ENCODE measurements around the gene ARHGEF11.

Gene ARHGEF11

GRCh38 chr1:156992215-156992614, 53.3 kb downstream of the ARHGEF11 start:
- H3K9me3 ChIP-seq (ENCODE audit: severe bottlenecking): no peaks in the 10 kb centered on the region
- no peak overlapping the region for H3K27ac ChIP-seq
- no peak overlapping the region for H3K4me3 ChIP-seq (ENCODE audit: low read depth, low read length)
- no peak for DNase-seq
- H3K36me3 ChIP-seq: peaks cover 10% of the 10 kb centered on the region
- TF ChIP-seq, protein P1, sequence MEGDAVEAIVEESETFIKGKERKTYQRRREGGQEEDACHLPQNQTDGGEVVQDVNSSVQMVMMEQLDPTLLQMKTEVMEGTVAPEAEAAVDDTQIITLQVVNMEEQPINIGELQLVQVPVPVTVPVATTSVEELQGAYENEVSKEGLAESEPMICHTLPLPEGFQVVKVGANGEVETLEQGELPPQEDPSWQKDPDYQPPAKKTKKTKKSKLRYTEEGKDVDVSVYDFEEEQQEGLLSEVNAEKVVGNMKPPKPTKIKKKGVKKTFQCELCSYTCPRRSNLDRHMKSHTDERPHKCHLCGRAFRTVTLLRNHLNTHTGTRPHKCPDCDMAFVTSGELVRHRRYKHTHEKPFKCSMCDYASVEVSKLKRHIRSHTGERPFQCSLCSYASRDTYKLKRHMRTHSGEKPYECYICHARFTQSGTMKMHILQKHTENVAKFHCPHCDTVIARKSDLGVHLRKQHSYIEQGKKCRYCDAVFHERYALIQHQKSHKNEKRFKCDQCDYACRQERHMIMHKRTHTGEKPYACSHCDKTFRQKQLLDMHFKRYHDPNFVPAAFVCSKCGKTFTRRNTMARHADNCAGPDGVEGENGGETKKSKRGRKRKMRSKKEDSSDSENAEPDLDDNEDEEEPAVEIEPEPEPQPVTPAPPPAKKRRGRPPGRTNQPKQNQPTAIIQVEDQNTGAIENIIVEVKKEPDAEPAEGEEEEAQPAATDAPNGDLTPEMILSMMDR (IDR thresholded peaks at IDR 0.05; ENCODE audit: low read depth, low read length): no peak
- no peaks in the 10 kb centered on the region for H3K27me3 ChIP-seq (ENCODE audit: insufficient read depth, low read depth, severe bottlenecking)

DNA sequence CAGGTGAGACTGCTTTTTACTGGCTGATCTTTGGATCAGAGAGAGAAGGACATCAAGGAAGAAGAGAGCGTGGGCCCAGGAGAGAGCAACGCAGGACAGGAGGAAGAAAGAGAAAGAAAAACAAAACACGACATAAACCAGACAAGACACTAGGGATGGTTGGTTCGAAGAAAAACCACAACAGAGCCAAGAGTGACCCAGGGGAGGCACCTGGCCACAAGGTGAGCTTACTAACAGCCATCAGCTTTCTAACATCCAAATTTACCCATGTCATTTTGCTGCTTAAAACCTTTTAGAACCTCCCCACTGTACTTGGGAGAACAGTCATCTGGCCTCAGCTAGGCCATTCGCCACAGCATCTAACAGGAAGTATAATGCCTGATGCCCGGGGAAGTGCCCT, 57.8 kb downstream of the ARHGEF11 start:
- no peaks in the 10 kb centered on the region for H3K27me3 ChIP-seq (ENCODE audit: insufficient read depth, low read depth, severe bottlenecking)

GRCh38 chr1:156980551-156980950, 65.0 kb downstream of the ARHGEF11 start:
- TF ChIP-seq, protein P1 (IDR thresholded peaks at IDR 0.05; ENCODE audit: low read depth, low read length): no peak
- Histone ChIP-seq H3K27me3 (ENCODE audit: insufficient read depth, low read depth, severe bottlenecking) (no peaks in the 10 kb centered on the region), H3K36me3 (peaks cover 90% of the 10 kb centered on the region), H3K4me3 (ENCODE audit: low read depth, low read length) (no peak overlapping the region), H3K27ac (no peak overlapping the region), H3K9me3 (ENCODE audit: severe bottlenecking) (no peaks in the 10 kb centered on the region)
- DNase-seq: no peak

More for the DNA sequence above, 57.8 kb downstream of the ARHGEF11 start:
- H3K9me3 ChIP-seq (ENCODE audit: severe bottlenecking): no peaks in the 10 kb centered on the region
- H3K36me3 ChIP-seq: peaks cover 37% of the 10 kb centered on the region
- no peak for DNase-seq
- H3K4me3 ChIP-seq (ENCODE audit: low read depth, low read length): no peak overlapping the region
- H3K27ac ChIP-seq: no peak overlapping the region
- TF ChIP-seq, protein P1 (IDR thresholded peaks at IDR 0.05; ENCODE audit: low read depth, low read length): no peak

- Histone ChIP-seq H3K4me3 (ENCODE audit: low read depth, low read length) (no peak overlapping the region), H3K27me3 (ENCODE audit: insufficient read depth, low read depth, severe bottlenecking) (no peaks in the 10 kb centered on the region), H3K36me3 (peaks cover 82% of the 10 kb centered on the region)
These were observed 70.5 kb downstream of the ARHGEF11 start for GRCh38 chr1:156975084-156975483.

GRCh38 chr1:156973417-156973816, 72.1 kb downstream of the ARHGEF11 start:
- Histone ChIP-seq H3K27ac (no peak overlapping the region), H3K27me3 (ENCODE audit: insufficient read depth, low read depth, severe bottlenecking) (no peaks in the 10 kb centered on the region), H3K4me3 (ENCODE audit: low read depth, low read length) (no peak overlapping the region), H3K36me3 (peaks cover 79% of the 10 kb centered on the region), H3K9me3 (ENCODE audit: severe bottlenecking) (no peaks in the 10 kb centered on the region)
- TF ChIP-seq, protein P1 (IDR thresholded peaks at IDR 0.05; ENCODE audit: low read depth, low read length): no peak
- DNase-seq: no peak

More at GRCh38 chr1:156975084-156975483, 70.5 kb downstream of the ARHGEF11 start:
- DNase-seq: no peak
- TF ChIP-seq, protein P1 (IDR thresholded peaks at IDR 0.05; ENCODE audit: low read depth, low read length): no peak
- H3K9me3 ChIP-seq (ENCODE audit: severe bottlenecking): no peaks in the 10 kb centered on the region
- no peak overlapping the region for H3K27ac ChIP-seq

DNA sequence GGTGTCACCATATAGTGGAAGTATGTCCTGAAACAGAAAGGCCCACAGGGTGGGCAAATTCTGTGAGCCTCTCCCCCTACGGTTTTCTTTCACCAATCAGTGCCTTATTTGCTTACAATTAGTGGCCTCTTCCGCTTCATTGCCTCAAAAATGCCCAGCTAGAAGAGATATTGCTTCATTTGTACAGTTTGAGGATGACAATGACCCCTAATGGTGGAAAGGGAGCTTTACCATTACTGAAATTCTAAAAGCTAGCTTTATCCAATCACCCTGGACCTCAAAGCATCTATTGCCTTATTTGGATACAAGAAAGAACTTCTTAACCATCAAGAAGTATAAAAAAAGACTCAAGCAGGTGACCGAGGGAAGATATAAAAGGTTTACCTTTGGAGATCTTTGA, 75.5 kb downstream of the ARHGEF11 start:
- DNase-seq: no peak
- peaks cover 67% of the 10 kb centered on the region for H3K36me3 ChIP-seq

More for the DNA sequence above, 75.5 kb downstream of the ARHGEF11 start:
- TF ChIP-seq, protein P1 (IDR thresholded peaks at IDR 0.05; ENCODE audit: low read depth, low read length): peak; percentile 43
- no peaks in the 10 kb centered on the region for H3K27me3 ChIP-seq (ENCODE audit: insufficient read depth, low read depth, severe bottlenecking)
- H3K4me3 ChIP-seq (ENCODE audit: low read depth, low read length): no peak overlapping the region
- peak overlapping the region; percentile 3; the same call in 1 of the 2 replicates for H3K27ac ChIP-seq
- H3K9me3 ChIP-seq (ENCODE audit: severe bottlenecking): no peaks in the 10 kb centered on the region
